PC-3 (cell line): ENCODE measurements around the gene KBTBD7. TPM values are rescaled to one million over a fixed set of nuclear protein-coding genes. Genes with fewer than 3 reads are reported as not detected.

Experiments
- ATAC-seq: fragments of 200-7000 bp; cut with Tn5 transposase; 2 replicates; pipeline ENCODE4 v1.9.1; 2020; ENCODE audit warnings: mild to moderate bottlenecking, moderate library complexity
- BruUV-seq: library from RNA; stranded (reverse); fragments of 400-500 nt; replicated peaks from 2 replicates; lab custom pipeline; 2021; lab: Mats Ljungman, UMichigan
- CTCF ChIA-PET: fragments of 300-600 bp; sonication (Branson Sonifier 250); formaldehyde crosslinking; loops from one replicate; lab custom pipeline; 2022; ENCODE audit warnings: antibody characterized with exemption; lab: Charles Lee
- POLR2A ChIA-PET: fragments of 300-600 bp; sonication (Branson Sonifier 250); formaldehyde crosslinking; loops from one replicate; lab custom pipeline; 2022; ENCODE audit warnings: antibody characterized with exemption; ENCODE audit not compliant: unreplicated experiment; lab: Charles Lee
- DNase-seq: peaks from one replicate; pipeline ENCODE4 v3.0.0-alpha.2; 2015
- H2AFZ ChIP-seq: fragments of 300-600 bp; sonication (generic); 2 replicates; pipeline ENCODE4 v1.6.0; 2016; ENCODE audit warnings: antibody characterized with exemption, low read length
- H3F3A ChIP-seq: fragments of 300-600 bp; sonication (generic); one replicate; pipeline ENCODE4 v1.6.0; 2017; ENCODE audit warnings: antibody characterized with exemption, low read length, control low read depth, mild to moderate bottlenecking; ENCODE audit not compliant: unreplicated experiment
- H3K27ac ChIP-seq: fragments of 300-600 bp; sonication (generic); 2 replicates; pipeline ENCODE4 v1.5.1; 2016; ENCODE audit warnings: mild to moderate bottlenecking, low read length
- H3K27me3 ChIP-seq: fragments of 300-600 bp; sonication (generic); 2 replicates; pipeline ENCODE4 v1.6.1; 2016; ENCODE audit warnings: low read length, mixed read lengths
- H3K36me3 ChIP-seq: fragments of 300-600 bp; sonication (generic); 2 replicates; pipeline ENCODE4 v1.6.1; 2016; ENCODE audit warnings: low read depth, mixed run types, low read length, mixed read lengths
- H3K4me1 ChIP-seq: fragments of 300-600 bp; sonication (generic); 2 replicates; pipeline ENCODE4 v1.5.1; 2016; ENCODE audit warnings: low read length; ENCODE audit not compliant: insufficient read depth
- H3K4me2 ChIP-seq: fragments of 300-600 bp; sonication (generic); 2 replicates; pipeline ENCODE4 v1.6.0; 2016; ENCODE audit warnings: low read length
- H3K4me3 ChIP-seq: fragments of 300-600 bp; sonication (generic); 2 replicates; pipeline ENCODE4 v1.5.1; 2016; ENCODE audit warnings: mild to moderate bottlenecking, low read length, mixed read lengths
- H3K79me2 ChIP-seq: fragments of 300-600 bp; sonication (generic); 2 replicates; pipeline ENCODE4 v1.6.1; 2017; ENCODE audit warnings: low read length, mixed read lengths
- H3K9ac ChIP-seq: fragments of 300-600 bp; sonication (generic); 2 replicates; pipeline ENCODE4 v1.6.0; 2016; ENCODE audit warnings: mild to moderate bottlenecking, low read length
- H3K9me2 ChIP-seq: fragments of 300-600 bp; sonication (generic); replicated peaks from 2 replicates; pipeline ENCODE4 v1.6.1; 2016; ENCODE audit warnings: mixed run types, low read length, mixed read lengths
- H3K9me3 ChIP-seq: fragments of 300-600 bp; sonication (generic); 2 replicates; pipeline ENCODE4 v1.6.1; 2016; ENCODE audit warnings: low read length, mixed read lengths
- H4K20me1 ChIP-seq: fragments of 300-600 bp; sonication (generic); 2 replicates; pipeline ENCODE4 v1.6.1; 2016; ENCODE audit warnings: low read length, mixed read lengths
- EZH2 ChIP-seq: fragments of 300-600 bp; sonication (generic); IDR thresholded peaks from one replicate; pipeline ENCODE4 v1.6.1; 2017; ENCODE audit warnings: antibody characterized with exemption, mild to moderate bottlenecking, low read length; ENCODE audit not compliant: unreplicated experiment
- EZH2phosphoT487 ChIP-seq: fragments of 300-600 bp; sonication (generic); IDR thresholded peaks from 2 replicates; pipeline ENCODE4 v1.6.1; 2018; ENCODE audit warnings: mild to moderate bottlenecking, antibody characterized with exemption, low read length, borderline replicate concordance
- intact Hi-C: fragments of 100-400 bp; cut with micrococcal nuclease; formaldehyde crosslinking; loops from 2 replicates; pipeline ENCODE4 v1.9.0; 2023
- total RNA-seq: library from RNA; depleted of rRNA; stranded (reverse); fragments of >200 nt; gene quantifications from 2 replicates; pipeline ENCODE4 v1.2.3, GENCODE V29; 2014
- TF ChIP-seq, protein P1 (sequence below): fragments of 300-600 bp; sonication (generic); conservative IDR thresholded peaks from 2 replicates; pipeline ENCODE4 v1.5.1; 2017; ENCODE audit warnings: antibody characterized with exemption, low read depth, mild to moderate bottlenecking, low read length

The KBTBD7 gene
- total RNA-seq, 1 experiment from 2014 or later: 1.6 TPM

DNA sequence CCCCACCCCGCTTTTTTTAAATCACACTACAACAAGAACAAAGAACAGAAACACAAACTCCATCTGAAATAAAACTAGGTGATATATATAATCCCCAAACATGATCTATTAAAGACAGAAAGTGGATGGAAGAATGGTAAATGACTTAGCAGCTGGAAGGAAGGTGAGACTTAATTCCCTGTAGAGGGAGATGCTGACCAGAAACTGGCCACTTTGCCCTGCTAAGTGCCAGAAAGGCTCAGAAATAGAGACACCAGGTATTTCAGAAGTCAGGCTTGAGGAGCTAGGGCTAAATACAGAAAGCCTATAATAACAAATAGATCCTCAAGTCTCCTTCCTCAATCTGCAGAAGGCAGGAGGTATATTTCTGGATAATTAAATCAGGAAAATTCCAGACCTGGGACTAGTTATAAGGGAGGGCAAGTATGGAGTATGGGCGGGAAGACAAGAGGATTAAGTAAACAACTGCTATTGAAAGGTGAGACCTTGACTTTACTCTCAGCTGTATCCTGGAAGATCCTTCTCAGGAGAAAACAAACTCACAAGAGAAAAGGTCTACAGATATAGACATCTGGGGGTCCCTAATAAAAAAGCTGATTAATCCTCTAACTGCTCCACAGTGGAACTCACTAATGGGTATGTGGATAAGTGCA is 36.8 kb upstream of the KBTBD7 start:
- H3K9me2 ChIP-seq: no peaks in the 10 kb centered on the region
- H2AFZ ChIP-seq: no peak overlapping the region
- POLR2A ChIA-PET: no interaction called here
- H3K36me3 ChIP-seq: no peaks in the 10 kb centered on the region
- no peak overlapping the region for H3K4me2 ChIP-seq
- H3K9ac ChIP-seq: no peak overlapping the region
- ATAC-seq: no peak
- no TSS peak for BruUV-seq
- H3K4me3 ChIP-seq: no peak overlapping the region
- no peak overlapping the region for H3K27ac ChIP-seq
- no peaks in the 10 kb centered on the region for H3K4me1 ChIP-seq
- TF ChIP-seq EZH2phosphoT487 (no peak), EZH2 (no peak)
- TF ChIP-seq, protein P1, sequence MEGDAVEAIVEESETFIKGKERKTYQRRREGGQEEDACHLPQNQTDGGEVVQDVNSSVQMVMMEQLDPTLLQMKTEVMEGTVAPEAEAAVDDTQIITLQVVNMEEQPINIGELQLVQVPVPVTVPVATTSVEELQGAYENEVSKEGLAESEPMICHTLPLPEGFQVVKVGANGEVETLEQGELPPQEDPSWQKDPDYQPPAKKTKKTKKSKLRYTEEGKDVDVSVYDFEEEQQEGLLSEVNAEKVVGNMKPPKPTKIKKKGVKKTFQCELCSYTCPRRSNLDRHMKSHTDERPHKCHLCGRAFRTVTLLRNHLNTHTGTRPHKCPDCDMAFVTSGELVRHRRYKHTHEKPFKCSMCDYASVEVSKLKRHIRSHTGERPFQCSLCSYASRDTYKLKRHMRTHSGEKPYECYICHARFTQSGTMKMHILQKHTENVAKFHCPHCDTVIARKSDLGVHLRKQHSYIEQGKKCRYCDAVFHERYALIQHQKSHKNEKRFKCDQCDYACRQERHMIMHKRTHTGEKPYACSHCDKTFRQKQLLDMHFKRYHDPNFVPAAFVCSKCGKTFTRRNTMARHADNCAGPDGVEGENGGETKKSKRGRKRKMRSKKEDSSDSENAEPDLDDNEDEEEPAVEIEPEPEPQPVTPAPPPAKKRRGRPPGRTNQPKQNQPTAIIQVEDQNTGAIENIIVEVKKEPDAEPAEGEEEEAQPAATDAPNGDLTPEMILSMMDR: no peak
- no peaks in the 10 kb centered on the region for H3F3A ChIP-seq
- H4K20me1 ChIP-seq: no peaks in the 10 kb centered on the region
- intact Hi-C loops: no loop called here
- DNase-seq: no peak
- CTCF ChIA-PET: no interaction called here
- H3K9me3 ChIP-seq: no peaks in the 10 kb centered on the region
- no peaks in the 10 kb centered on the region for H3K27me3 ChIP-seq
- H3K79me2 ChIP-seq: no peaks in the 10 kb centered on the region

DNA sequence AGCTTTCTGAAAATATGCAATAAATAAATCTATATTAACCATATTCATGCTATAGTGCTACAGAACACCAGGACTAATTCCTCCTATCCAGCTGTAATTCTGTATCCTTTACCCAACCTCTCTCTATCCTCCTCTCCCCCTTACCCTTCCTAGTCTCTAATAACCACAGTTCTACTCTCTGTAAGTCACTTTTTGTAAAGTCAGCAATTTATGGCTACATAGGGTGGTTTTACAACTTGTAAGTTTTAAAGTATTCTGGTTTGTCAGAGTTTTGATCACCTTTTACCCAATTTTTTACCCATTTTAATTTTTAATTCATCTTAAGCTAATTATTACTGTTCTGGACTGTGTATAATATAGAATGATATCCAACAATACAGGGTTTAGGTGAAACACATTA is 35.0 kb upstream of the KBTBD7 start:
- POLR2A ChIA-PET: no interaction called here
- no peak overlapping the region for H3K9ac ChIP-seq

More for the DNA sequence above, 35.0 kb upstream of the KBTBD7 start:
- H3K4me3 ChIP-seq: no peak overlapping the region
- H3K9me2 ChIP-seq: no peaks in the 10 kb centered on the region
- no peaks in the 10 kb centered on the region for H3K36me3 ChIP-seq
- CTCF ChIA-PET: no interaction called here
- intact Hi-C loops: no loop called here
- DNase-seq (no peak), ATAC-seq (no peak)
- H3F3A ChIP-seq: no peaks in the 10 kb centered on the region
- no TSS peak for BruUV-seq
- H3K27me3 ChIP-seq: no peaks in the 10 kb centered on the region
- no peaks in the 10 kb centered on the region for H3K79me2 ChIP-seq
- H3K4me2 ChIP-seq: no peak overlapping the region
- no peak overlapping the region for H2AFZ ChIP-seq
- no peaks in the 10 kb centered on the region for H4K20me1 ChIP-seq
- H3K4me1 ChIP-seq: peaks cover 5% of the 10 kb centered on the region; the same call in 1 of the 2 replicates
- H3K9me3 ChIP-seq: no peaks in the 10 kb centered on the region
- no peak for TF ChIP-seq EZH2phosphoT487
- TF ChIP-seq EZH2: no peak
- TF ChIP-seq, protein P1: no peak
- H3K27ac ChIP-seq: no peak overlapping the region
